ENCODE results near the gene FMC1.

Gene FMC1

GRCh38 chr7:139370943-139371313, 29.8 kb downstream of the FMC1 start:
- DNase-seq: no peak

GRCh38 chr7:139374246-139374645, 33.1 kb downstream of the FMC1 start:
- no peak for DNase-seq

- DNase-seq: peak in 1 of 58 donors; percentile 3
These were observed 41.3 kb downstream of the FMC1 start for GRCh38 chr7:139382439-139382838.

- DNase-seq: no peak
These were observed 43.5 kb downstream of the FMC1 start for GRCh38 chr7:139384611-139385010.

- no peak for DNase-seq
These were observed 46.5 kb downstream of the FMC1 start for GRCh38 chr7:139387594-139387993.

- no peak for DNase-seq
These were observed 48.0 kb downstream of the FMC1 start for GRCh38 chr7:139389091-139389490.

GRCh38 chr7:139389774-139390173, 48.6 kb downstream of the FMC1 start:
- no peak for DNase-seq

- no peak for DNase-seq
These were observed 52.6 kb downstream of the FMC1 start for GRCh38 chr7:139393621-139394211.

- no peak for DNase-seq
These were observed 53.4 kb downstream of the FMC1 start for GRCh38 chr7:139394540-139394939.
